ENCODE measurements around the gene CDC42SE1.

- TF ChIP-seq CTCF (IDR thresholded peaks at IDR 0.05) (no peak), NR3C1 (CRISPR knock-in tag; conservative IDR thresholded peaks at IDR 0.05; ENCODE audit: low read depth) (no peak), USF2 (CRISPR knock-in tag; IDR thresholded peaks at IDR 0.05) (no peak), ATF3 (CRISPR knock-in tag; conservative IDR thresholded peaks at IDR 0.05) (no peak), KAT7 (CRISPR knock-in tag; IDR thresholded peaks at IDR 0.05; ENCODE audit: borderline replicate concordance) (peak; percentile 73; the same call in 1 of the 2 replicates), GTF2I (CRISPR knock-in tag; conservative IDR thresholded peaks at IDR 0.05) (no peak), ZNF263 (CRISPR knock-in tag; IDR thresholded peaks at IDR 0.05; ENCODE audit: low read depth) (no peak), TP53 (CRISPR knock-in tag; IDR thresholded peaks at IDR 0.05) (no peak), NR2C2 (CRISPR knock-in tag; IDR thresholded peaks at IDR 0.05) (no peak), SP1 (CRISPR knock-in tag; conservative IDR thresholded peaks at IDR 0.05) (no peak), NFYB (CRISPR knock-in tag; conservative IDR thresholded peaks at IDR 0.05; ENCODE audit: low read depth) (no peak), NFE2L1 (CRISPR knock-in tag; IDR thresholded peaks at IDR 0.05) (no peak), ZBTB21 (CRISPR knock-in tag; IDR thresholded peaks at IDR 0.05; ENCODE audit: borderline replicate concordance) (no peak)
- TF ChIP-seq, protein P1, sequence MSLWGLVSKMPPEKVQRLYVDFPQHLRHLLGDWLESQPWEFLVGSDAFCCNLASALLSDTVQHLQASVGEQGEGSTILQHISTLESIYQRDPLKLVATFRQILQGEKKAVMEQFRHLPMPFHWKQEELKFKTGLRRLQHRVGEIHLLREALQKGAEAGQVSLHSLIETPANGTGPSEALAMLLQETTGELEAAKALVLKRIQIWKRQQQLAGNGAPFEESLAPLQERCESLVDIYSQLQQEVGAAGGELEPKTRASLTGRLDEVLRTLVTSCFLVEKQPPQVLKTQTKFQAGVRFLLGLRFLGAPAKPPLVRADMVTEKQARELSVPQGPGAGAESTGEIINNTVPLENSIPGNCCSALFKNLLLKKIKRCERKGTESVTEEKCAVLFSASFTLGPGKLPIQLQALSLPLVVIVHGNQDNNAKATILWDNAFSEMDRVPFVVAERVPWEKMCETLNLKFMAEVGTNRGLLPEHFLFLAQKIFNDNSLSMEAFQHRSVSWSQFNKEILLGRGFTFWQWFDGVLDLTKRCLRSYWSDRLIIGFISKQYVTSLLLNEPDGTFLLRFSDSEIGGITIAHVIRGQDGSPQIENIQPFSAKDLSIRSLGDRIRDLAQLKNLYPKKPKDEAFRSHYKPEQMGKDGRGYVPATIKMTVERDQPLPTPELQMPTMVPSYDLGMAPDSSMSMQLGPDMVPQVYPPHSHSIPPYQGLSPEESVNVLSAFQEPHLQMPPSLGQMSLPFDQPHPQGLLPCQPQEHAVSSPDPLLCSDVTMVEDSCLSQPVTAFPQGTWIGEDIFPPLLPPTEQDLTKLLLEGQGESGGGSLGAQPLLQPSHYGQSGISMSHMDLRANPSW (CRISPR knock-in tag; conservative IDR thresholded peaks at IDR 0.05; ENCODE audit: low read depth) = no peak
These were observed 11.9 kb downstream of the CDC42SE1 start, which contains the start of gene C1orf56 for GRCh38 chr1:151047591-151047924.

Measured in WTC11 (cell line).